ENCODE data around the gene SPEM1.
"Not testable (repeated sequence)": the region's sequence is repeated elsewhere in the genome, so short reads cannot be mapped to it uniquely, and the experiment has no call there.

DNA sequence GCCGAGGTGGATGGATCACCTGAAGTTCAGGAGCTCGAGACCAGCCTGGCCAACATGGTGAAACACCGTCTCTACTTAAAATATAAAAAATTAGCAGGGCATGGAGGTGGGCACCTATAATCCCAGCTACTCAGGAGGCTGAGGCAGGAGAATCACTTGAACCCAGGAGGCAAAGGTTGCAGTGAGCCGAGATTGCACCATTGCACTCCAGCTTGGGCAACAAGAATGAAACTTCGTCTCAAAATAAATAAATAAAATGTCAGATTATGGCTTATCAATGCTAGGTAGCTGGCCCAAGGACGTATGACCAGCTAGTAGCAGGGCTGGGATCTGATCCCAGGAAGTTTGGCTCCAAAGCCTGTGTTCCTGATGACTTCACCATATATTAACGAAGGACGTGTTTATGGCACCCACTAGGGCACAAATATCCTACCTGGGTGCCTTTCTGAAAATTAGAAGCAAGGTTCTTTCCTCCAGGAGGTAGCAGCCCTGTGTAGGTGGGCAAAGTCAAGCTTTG lies 50.4 kb downstream of the SPEM1 start:
- not testable (repeated sequence) for TF ChIP-seq EZH2 (conservative IDR thresholded peaks at IDR 0.05; ENCODE audit: low read depth, low read length); NFYB (CRISPR knock-in tag; IDR thresholded peaks at IDR 0.05); SIN3A (IDR thresholded peaks at IDR 0.05; ENCODE audit: borderline replicate concordance, low read depth, low read length); ESRRA (CRISPR knock-in tag; IDR thresholded peaks at IDR 0.05; ENCODE audit: low read depth); NAIF1 (CRISPR knock-in tag; IDR thresholded peaks at IDR 0.05; ENCODE audit: borderline replicate concordance); NR1H2 (CRISPR knock-in tag; IDR thresholded peaks at IDR 0.05; ENCODE audit: borderline replicate concordance, low read depth)
- TF ChIP-seq, protein P1, sequence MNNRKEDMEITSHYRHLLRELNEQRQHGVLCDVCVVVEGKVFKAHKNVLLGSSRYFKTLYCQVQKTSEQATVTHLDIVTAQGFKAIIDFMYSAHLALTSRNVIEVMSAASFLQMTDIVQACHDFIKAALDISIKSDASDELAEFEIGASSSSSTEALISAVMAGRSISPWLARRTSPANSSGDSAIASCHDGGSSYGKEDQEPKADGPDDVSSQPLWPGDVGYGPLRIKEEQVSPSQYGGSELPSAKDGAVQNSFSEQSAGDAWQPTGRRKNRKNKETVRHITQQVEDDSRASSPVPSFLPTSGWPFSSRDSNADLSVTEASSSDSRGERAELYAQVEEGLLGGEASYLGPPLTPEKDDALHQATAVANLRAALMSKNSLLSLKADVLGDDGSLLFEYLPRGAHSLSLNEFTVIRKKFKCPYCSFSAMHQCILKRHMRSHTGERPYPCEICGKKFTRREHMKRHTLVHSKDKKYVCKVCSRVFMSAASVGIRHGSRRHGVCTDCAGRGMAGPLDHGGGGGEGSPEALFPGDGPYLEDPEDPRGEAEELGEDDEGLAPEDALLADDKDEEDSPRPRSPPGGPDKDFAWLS (CRISPR knock-in tag; IDR thresholded peaks at IDR 0.05; ENCODE audit: borderline replicate concordance) = not testable (repeated sequence)
- TF ChIP-seq, protein P2, sequence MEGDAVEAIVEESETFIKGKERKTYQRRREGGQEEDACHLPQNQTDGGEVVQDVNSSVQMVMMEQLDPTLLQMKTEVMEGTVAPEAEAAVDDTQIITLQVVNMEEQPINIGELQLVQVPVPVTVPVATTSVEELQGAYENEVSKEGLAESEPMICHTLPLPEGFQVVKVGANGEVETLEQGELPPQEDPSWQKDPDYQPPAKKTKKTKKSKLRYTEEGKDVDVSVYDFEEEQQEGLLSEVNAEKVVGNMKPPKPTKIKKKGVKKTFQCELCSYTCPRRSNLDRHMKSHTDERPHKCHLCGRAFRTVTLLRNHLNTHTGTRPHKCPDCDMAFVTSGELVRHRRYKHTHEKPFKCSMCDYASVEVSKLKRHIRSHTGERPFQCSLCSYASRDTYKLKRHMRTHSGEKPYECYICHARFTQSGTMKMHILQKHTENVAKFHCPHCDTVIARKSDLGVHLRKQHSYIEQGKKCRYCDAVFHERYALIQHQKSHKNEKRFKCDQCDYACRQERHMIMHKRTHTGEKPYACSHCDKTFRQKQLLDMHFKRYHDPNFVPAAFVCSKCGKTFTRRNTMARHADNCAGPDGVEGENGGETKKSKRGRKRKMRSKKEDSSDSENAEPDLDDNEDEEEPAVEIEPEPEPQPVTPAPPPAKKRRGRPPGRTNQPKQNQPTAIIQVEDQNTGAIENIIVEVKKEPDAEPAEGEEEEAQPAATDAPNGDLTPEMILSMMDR (CRISPR knock-in tag; IDR thresholded peaks at IDR 0.05) = not testable (repeated sequence)
